ENCODE measurements around the gene PARD3B. TPM values are rescaled to one million over a fixed set of nuclear protein-coding genes. Genes with fewer than 3 reads are reported as not detected.

PARD3B gene
- total and polyA plus RNA-seq, 2 of the 4 experiments (the other 2 are of a cell fraction) = 3.3 to 15.6 TPM

DNA sequence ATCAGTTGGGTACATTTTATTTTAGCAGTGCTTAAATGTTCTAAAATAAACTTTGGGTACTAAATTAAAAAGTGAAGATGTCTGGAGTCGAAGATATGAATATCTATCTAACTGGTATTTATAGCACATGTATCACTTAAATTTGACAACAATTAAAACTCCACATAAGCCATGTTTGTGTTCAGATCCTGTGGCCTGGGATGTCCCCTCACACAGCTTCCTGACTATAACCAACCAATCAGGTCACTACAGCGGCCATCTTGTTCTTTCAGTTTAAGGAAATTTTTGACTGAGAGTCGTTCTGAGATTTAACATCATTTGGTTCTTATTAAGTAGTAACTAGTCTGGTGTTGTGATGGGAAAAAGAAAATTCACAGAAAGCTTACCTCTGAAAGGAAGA is 966.4 kb downstream of the PARD3B start:
- no peak overlapping the region for H2BK15ac ChIP-seq (ENCODE audit: low read depth, low read length)
- H4K91ac ChIP-seq (ENCODE audit: insufficient read depth, low read depth, low read length) = no peak overlapping the region
- H3K27ac ChIP-seq (ENCODE audit: insufficient read depth, low read length) = no peak overlapping the region
- H3K9me1 ChIP-seq (ENCODE audit: insufficient read depth, low read length) = no peaks in the 10 kb centered on the region
- no peak overlapping the region for H2AK5ac ChIP-seq (ENCODE audit: low read depth, low read length)
- H3K36me3 ChIP-seq (ENCODE audit: control insufficient read depth, insufficient read depth, low read length) = no peaks in the 10 kb centered on the region
- ATAC-seq (ENCODE audit: low read depth) (no peak), DNase-seq (no peak)
- H4K20me1 ChIP-seq (ENCODE audit: insufficient read depth, low read length) = no peaks in the 10 kb centered on the region
- no peak overlapping the region for H2AK9ac ChIP-seq (replicated peaks; ENCODE audit: low read depth, low read length, poor library complexity)
- no peak overlapping the region for H3K4me2 ChIP-seq (ENCODE audit: low read depth, low read length)
- H3K79me1 ChIP-seq (ENCODE audit: low read depth in 1 of 2, low read length in 2 of 2) = no peaks in the 10 kb centered on the region
- no peak overlapping the region for H3K23ac ChIP-seq (ENCODE audit: low read depth, low read length)
- intact Hi-C loops (cut with micrococcal nuclease) (no loop called here), dilution Hi-C loops (cut with HindIII; ENCODE audit: low sequenced_read_pairs, unreplicated experiment) (no loop called here), in situ Hi-C loops (cut with MboI; ENCODE audit: low sequenced_read_pairs) (no loop called here)
- H2AFZ ChIP-seq (replicated peaks; ENCODE audit: low read length, poor library complexity) = no peak overlapping the region
- H3K14ac ChIP-seq (replicated peaks; ENCODE audit: low read depth, low read length) = no peak overlapping the region
- ChIA-PET POLR2A (ENCODE audit: unreplicated experiment) (no interaction called here), CTCF (interaction anchor here (1.0 kb wide), 1 partner anchor 16 kb away, joined by 5 read pairs; no protein-coding TSS in a partner anchor)
- no peak overlapping the region for H2BK20ac ChIP-seq (ENCODE audit: low read depth, low read length)
- BruUV-seq (replicated peaks) = no TSS peak
- no peaks in the 10 kb centered on the region for H3K27me3 ChIP-seq (ENCODE audit: control insufficient read depth, insufficient read depth, low read length)
- no peak overlapping the region for H4K5ac ChIP-seq (ENCODE audit: low read depth, low read length)
- H2BK5ac ChIP-seq (ENCODE audit: low read depth, low read length, poor library complexity, severe bottlenecking) = no peak overlapping the region
- H3K18ac ChIP-seq (ENCODE audit: low read depth, low read length) = no peak overlapping the region
- no peak overlapping the region for H3K4ac ChIP-seq (ENCODE audit: low read depth, low read length)
- H3K9me3 ChIP-seq (ENCODE audit: control insufficient read depth, insufficient read depth, low read length) = peaks cover 2% of the 10 kb centered on the region; the same call in 1 of the 2 replicates
- TF ChIP-seq NFE2L2 (IDR thresholded peaks at IDR 0.05; ENCODE audit: low read depth, low read length) (no peak), RFX5 (IDR thresholded peaks at IDR 0.05; ENCODE audit: low read depth, low read length) (no peak), FOS (IDR thresholded peaks at IDR 0.05; ENCODE audit: low read depth, low read length) (no peak), MXI1 (IDR thresholded peaks at IDR 0.05; ENCODE audit: borderline replicate concordance, low read depth, low read length) (no peak), MAFK (IDR thresholded peaks at IDR 0.05; ENCODE audit: low read depth, low read length) (no peak), RAD21 (IDR thresholded peaks at IDR 0.05; ENCODE audit: low read length) (no peak), RCOR1 (IDR thresholded peaks at IDR 0.05; ENCODE audit: insufficient replicate concordance, low read length) (no peak), CHD1 (IDR thresholded peaks at IDR 0.05; ENCODE audit: low read depth, low read length) (no peak), CEBPB (IDR thresholded peaks at IDR 0.05; ENCODE audit: low read depth, low read length) (no peak), POLR2A (IDR thresholded peaks at IDR 0.05; ENCODE audit: low read depth, low read length) (no peak)
- TF ChIP-seq, protein P1, sequence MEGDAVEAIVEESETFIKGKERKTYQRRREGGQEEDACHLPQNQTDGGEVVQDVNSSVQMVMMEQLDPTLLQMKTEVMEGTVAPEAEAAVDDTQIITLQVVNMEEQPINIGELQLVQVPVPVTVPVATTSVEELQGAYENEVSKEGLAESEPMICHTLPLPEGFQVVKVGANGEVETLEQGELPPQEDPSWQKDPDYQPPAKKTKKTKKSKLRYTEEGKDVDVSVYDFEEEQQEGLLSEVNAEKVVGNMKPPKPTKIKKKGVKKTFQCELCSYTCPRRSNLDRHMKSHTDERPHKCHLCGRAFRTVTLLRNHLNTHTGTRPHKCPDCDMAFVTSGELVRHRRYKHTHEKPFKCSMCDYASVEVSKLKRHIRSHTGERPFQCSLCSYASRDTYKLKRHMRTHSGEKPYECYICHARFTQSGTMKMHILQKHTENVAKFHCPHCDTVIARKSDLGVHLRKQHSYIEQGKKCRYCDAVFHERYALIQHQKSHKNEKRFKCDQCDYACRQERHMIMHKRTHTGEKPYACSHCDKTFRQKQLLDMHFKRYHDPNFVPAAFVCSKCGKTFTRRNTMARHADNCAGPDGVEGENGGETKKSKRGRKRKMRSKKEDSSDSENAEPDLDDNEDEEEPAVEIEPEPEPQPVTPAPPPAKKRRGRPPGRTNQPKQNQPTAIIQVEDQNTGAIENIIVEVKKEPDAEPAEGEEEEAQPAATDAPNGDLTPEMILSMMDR (conservative IDR thresholded peaks at IDR 0.05; ENCODE audit: low read depth, low read length) = no peak
- no peak overlapping the region for H4K8ac ChIP-seq (ENCODE audit: low read depth in 2 of 2, low read length in 2 of 2)
- H3K9ac ChIP-seq (ENCODE audit: low read depth, low read length) = no peak overlapping the region
- no peak overlapping the region for H2BK120ac ChIP-seq (ENCODE audit: low read depth, low read length)
- H3K56ac ChIP-seq (ENCODE audit: extremely low read depth, insufficient read depth, low read length) = no peak overlapping the region
- H3K4me3 ChIP-seq (ENCODE audit: insufficient read depth, low read depth, low read length) = no peak overlapping the region
- peaks cover 2% of the 10 kb centered on the region; the same call in 1 of the 2 replicates for H3K4me1 ChIP-seq (ENCODE audit: control insufficient read depth, insufficient read depth, low read length)
- WGBS, 2 experiments (ENCODE audit: extremely low coverage in 2 of 2, insufficient read length in 1 of 2) = no CpG with 5 or more reads among the region's 3 CpGs
